ENCODE results near the gene GOLGA2. TPM values are rescaled to one million over a fixed set of nuclear protein-coding genes. Genes with fewer than 3 reads are reported as not detected.
"Not testable (repeated sequence)": the region's sequence is repeated elsewhere in the genome, so short reads cannot be mapped to it uniquely, and the experiment has no call there.

Gene GOLGA2
- total RNA-seq, 1 experiment from 2014 or later: 87.0 TPM

GRCh38 chr9:128280084-128280622 lies 4.3 kb upstream of the GOLGA2 start:
- intact Hi-C loops (cut with micrococcal nuclease; ENCODE audit: unreplicated experiment): no loop called here
- H3K9me3 ChIP-seq (ENCODE audit: low read depth, low read length, poor library complexity, severe bottlenecking): no peaks in the 10 kb centered on the region
- peaks cover 3% of the 10 kb centered on the region for H3K4me1 ChIP-seq (ENCODE audit: insufficient read depth, low read length, poor library complexity, severe bottlenecking)
- TF ChIP-seq EZH2 (IDR thresholded peaks at IDR 0.05; ENCODE audit: borderline replicate concordance, low read depth, low read length, poor library complexity, severe bottlenecking) (no peak), CTCF (conservative IDR thresholded peaks at IDR 0.05; ENCODE audit: low read depth, low read length) (no peak)
- no peak overlapping the region for H3K27ac ChIP-seq (ENCODE audit: low read depth, low read length, poor library complexity, severe bottlenecking)
- CTCF ChIA-PET: no interaction called here
- no peak for DNase-seq (ENCODE audit: low spot score)
- H3K4me3 ChIP-seq (ENCODE audit: low read depth, low read length, poor library complexity, severe bottlenecking): no peak overlapping the region
- H3K36me3 ChIP-seq (ENCODE audit: insufficient read depth, low read length, poor library complexity, severe bottlenecking): no peaks in the 10 kb centered on the region
- BruUV-seq (replicated peaks): no TSS peak
- H3K27me3 ChIP-seq (replicated peaks; ENCODE audit: insufficient read depth, low read depth, low read length, poor library complexity): no peaks in the 10 kb centered on the region
- POLR2A ChIA-PET (ENCODE audit: low non-redundant PET): no interaction called here

GRCh38 chr9:128279088-128280073 lies 3.6 kb upstream of the GOLGA2 start:
- intact Hi-C loops (cut with micrococcal nuclease; ENCODE audit: unreplicated experiment); BruUV-seq (replicated peaks); POLR2A ChIA-PET (ENCODE audit: low non-redundant PET): not testable (repeated sequence)

GRCh38 chr9:128276574-128277270 lies 915 bp upstream of the GOLGA2 start:
- H3K27me3 ChIP-seq (replicated peaks; ENCODE audit: insufficient read depth, low read depth, low read length, poor library complexity): no peaks in the 10 kb centered on the region
- TF ChIP-seq EZH2 (IDR thresholded peaks at IDR 0.05; ENCODE audit: borderline replicate concordance, low read depth, low read length, poor library complexity, severe bottlenecking) (no peak), CTCF (conservative IDR thresholded peaks at IDR 0.05; ENCODE audit: low read depth, low read length) (no peak)
- POLR2A ChIA-PET (ENCODE audit: low non-redundant PET): no interaction called here
- no peaks in the 10 kb centered on the region for H3K9me3 ChIP-seq (ENCODE audit: low read depth, low read length, poor library complexity, severe bottlenecking)
- peaks cover 10% of the 10 kb centered on the region for H3K36me3 ChIP-seq (ENCODE audit: insufficient read depth, low read length, poor library complexity, severe bottlenecking)
- no peak for DNase-seq (ENCODE audit: low spot score)
- intact Hi-C loops (cut with micrococcal nuclease; ENCODE audit: unreplicated experiment): no loop called here
- H3K27ac ChIP-seq (ENCODE audit: low read depth, low read length, poor library complexity, severe bottlenecking): peak overlapping the region; percentile 89
- CTCF ChIA-PET: no interaction called here
- peaks cover 8% of the 10 kb centered on the region for H3K4me1 ChIP-seq (ENCODE audit: insufficient read depth, low read length, poor library complexity, severe bottlenecking)
- peak overlapping the region; percentile 78 for H3K4me3 ChIP-seq (ENCODE audit: low read depth, low read length, poor library complexity, severe bottlenecking)
- BruUV-seq (replicated peaks): TSS peak; percentile 63

More at GRCh38 chr9:128279088-128280073, 3.6 kb upstream of the GOLGA2 start:
- H3K27ac ChIP-seq (ENCODE audit: low read depth, low read length, poor library complexity, severe bottlenecking); DNase-seq (ENCODE audit: low spot score); H3K9me3 ChIP-seq (ENCODE audit: low read depth, low read length, poor library complexity, severe bottlenecking); CTCF ChIA-PET; H3K27me3 ChIP-seq (replicated peaks; ENCODE audit: insufficient read depth, low read depth, low read length, poor library complexity); H3K4me1 ChIP-seq (ENCODE audit: insufficient read depth, low read length, poor library complexity, severe bottlenecking); H3K4me3 ChIP-seq (ENCODE audit: low read depth, low read length, poor library complexity, severe bottlenecking); H3K36me3 ChIP-seq (ENCODE audit: insufficient read depth, low read length, poor library complexity, severe bottlenecking): not testable (repeated sequence)

Data from A673 (cell line).